Measurements from ENCODE around the gene TGIF1. TPM values are rescaled to one million over a fixed set of nuclear protein-coding genes. Genes with fewer than 3 reads are reported as not detected.

Gene TGIF1
- total and polyA plus RNA-seq, 10 of the 15 experiments (the other 5 are each of a cell fraction or from before 2014, with no cell fraction given): 1.8 to 8.5 (median 6.4) TPM

- Histone ChIP-seq H3K9ac (ENCODE audit: control insufficient read depth, insufficient read depth, low read length) (no peak overlapping the region), H3K27me3 (replicated peaks in 1 of 2; ENCODE audit: control insufficient read depth in 2 of 2, insufficient read depth in 2 of 2, low read length in 1 of 2) (peaks cover 2 to 16% of the 10 kb centered on the region in 2 experiments), H3K36me3 (ENCODE audit: control insufficient read depth in 2 of 2, insufficient read depth in 2 of 2, low read length in 1 of 2) (no peaks in the 10 kb centered on the region), H2AFZ (ENCODE audit: control insufficient read depth, low read depth, low read length) (no peak overlapping the region; the same call in 1 of the 2 replicates), H3K27ac (ENCODE audit: control insufficient read depth, insufficient read depth) (no peak overlapping the region), H3K4me3 (peak overlapping the region; percentile 62; the same call in 1 of the 2 replicates), H4K20me1 (ENCODE audit: control insufficient read depth, insufficient read depth) (no peaks in the 10 kb centered on the region), H3K79me2 (ENCODE audit: control insufficient read depth, insufficient read depth, low read length) (no peaks in the 10 kb centered on the region), H3K4me1 (ENCODE audit: control insufficient read depth, insufficient read depth, low read length) (peaks cover 25% of the 10 kb centered on the region), H3K9me3 (replicated peaks; ENCODE audit: control insufficient read depth, insufficient read depth, low read length) (no peaks in the 10 kb centered on the region; the same call in 2 of the 3 replicates), H3K4me2 (ENCODE audit: control insufficient read depth, insufficient read depth) (peak overlapping the region; percentile 22; the same call in 1 of the 2 replicates)
- ChIA-PET POLR2A (interaction anchor here (0.5 to 2.2 kb wide), 6 partner anchors 74 to 782 kb away, joined by 3 to 7 read pairs (median 3); no protein-coding TSS in a partner anchor), SMC1A (ENCODE audit: uncharacterized antibody, unreplicated experiment) (interaction anchor here (0.7 to 5.7 kb wide), 27 partner anchors 8 to 209 kb away, joined by 3 to 54 read pairs (median 4); no protein-coding TSS in a partner anchor), CTCF (interaction anchor here (0.7 to 6.0 kb wide), 18 partner anchors 11 to 389 kb away, joined by 3 to 79 read pairs (median 12); no protein-coding TSS in a partner anchor), RAD21 (ENCODE audit: unreplicated experiment) (interaction anchor here (0.7 to 6.0 kb wide), 18 partner anchors 9 to 214 kb away, joined by 3 to 49 read pairs (median 4); no protein-coding TSS in a partner anchor)
- ATAC-seq (no peak), DNase-seq (ENCODE audit: low read depth, low spot score) (no peak), FAIRE-seq (no peak)
- intact Hi-C loops (cut with micrococcal nuclease; ENCODE audit: unreplicated experiment): loop anchor here (5.0 kb wide), 1 partner anchor 214 kb away; no protein-coding TSS in a partner anchor
- no TSS peak for BruUV-seq (replicated peaks)
- WGBS (ENCODE audit: insufficient coverage, insufficient replicate concordance, low lambda C conversion rate, missing lambda C conversion rate): 76% methylated on average over 17 of the region's 17 CpGs
- in situ Hi-C loops (cut with MboI): loop anchor here (5.0 to 10.0 kb wide), 3 partner anchors 144 to 478 kb away; no protein-coding TSS in a partner anchor
- no peak for TF ChIP-seq PML (IDR thresholded peaks at IDR 0.05; ENCODE audit: low read length)
- TF ChIP-seq MTA3 (IDR thresholded peaks at IDR 0.05; ENCODE audit: borderline replicate concordance, low read length): no peak
- TF ChIP-seq, protein P1, sequence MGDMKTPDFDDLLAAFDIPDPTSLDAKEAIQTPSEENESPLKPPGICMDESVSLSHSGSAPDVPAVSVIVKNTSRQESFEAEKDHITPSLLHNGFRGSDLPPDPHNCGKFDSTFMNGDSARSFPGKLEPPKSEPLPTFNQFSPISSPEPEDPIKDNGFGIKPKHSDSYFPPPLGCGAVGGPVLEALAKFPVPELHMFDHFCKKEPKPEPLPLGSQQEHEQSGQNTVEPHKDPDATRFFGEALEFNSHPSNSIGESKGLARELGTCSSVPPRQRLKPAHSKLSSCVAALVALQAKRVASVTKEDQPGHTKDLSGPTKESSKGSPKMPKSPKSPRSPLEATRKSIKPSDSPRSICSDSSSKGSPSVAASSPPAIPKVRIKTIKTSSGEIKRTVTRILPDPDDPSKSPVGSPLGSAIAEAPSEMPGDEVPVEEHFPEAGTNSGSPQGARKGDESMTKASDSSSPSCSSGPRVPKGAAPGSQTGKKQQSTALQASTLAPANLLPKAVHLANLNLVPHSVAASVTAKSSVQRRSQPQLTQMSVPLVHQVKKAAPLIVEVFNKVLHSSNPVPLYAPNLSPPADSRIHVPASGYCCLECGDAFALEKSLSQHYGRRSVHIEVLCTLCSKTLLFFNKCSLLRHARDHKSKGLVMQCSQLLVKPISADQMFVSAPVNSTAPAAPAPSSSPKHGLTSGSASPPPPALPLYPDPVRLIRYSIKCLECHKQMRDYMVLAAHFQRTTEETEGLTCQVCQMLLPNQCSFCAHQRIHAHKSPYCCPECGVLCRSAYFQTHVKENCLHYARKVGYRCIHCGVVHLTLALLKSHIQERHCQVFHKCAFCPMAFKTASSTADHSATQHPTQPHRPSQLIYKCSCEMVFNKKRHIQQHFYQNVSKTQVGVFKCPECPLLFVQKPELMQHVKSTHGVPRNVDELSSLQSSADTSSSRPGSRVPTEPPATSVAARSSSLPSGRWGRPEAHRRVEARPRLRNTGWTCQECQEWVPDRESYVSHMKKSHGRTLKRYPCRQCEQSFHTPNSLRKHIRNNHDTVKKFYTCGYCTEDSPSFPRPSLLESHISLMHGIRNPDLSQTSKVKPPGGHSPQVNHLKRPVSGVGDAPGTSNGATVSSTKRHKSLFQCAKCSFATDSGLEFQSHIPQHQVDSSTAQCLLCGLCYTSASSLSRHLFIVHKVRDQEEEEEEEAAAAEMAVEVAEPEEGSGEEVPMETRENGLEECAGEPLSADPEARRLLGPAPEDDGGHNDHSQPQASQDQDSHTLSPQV (IDR thresholded peaks at IDR 0.05): no peak
- no peak for TF ChIP-seq HDAC6 (IDR thresholded peaks at IDR 0.05; ENCODE audit: unreplicated experiment)
- TF ChIP-seq, protein P2, sequence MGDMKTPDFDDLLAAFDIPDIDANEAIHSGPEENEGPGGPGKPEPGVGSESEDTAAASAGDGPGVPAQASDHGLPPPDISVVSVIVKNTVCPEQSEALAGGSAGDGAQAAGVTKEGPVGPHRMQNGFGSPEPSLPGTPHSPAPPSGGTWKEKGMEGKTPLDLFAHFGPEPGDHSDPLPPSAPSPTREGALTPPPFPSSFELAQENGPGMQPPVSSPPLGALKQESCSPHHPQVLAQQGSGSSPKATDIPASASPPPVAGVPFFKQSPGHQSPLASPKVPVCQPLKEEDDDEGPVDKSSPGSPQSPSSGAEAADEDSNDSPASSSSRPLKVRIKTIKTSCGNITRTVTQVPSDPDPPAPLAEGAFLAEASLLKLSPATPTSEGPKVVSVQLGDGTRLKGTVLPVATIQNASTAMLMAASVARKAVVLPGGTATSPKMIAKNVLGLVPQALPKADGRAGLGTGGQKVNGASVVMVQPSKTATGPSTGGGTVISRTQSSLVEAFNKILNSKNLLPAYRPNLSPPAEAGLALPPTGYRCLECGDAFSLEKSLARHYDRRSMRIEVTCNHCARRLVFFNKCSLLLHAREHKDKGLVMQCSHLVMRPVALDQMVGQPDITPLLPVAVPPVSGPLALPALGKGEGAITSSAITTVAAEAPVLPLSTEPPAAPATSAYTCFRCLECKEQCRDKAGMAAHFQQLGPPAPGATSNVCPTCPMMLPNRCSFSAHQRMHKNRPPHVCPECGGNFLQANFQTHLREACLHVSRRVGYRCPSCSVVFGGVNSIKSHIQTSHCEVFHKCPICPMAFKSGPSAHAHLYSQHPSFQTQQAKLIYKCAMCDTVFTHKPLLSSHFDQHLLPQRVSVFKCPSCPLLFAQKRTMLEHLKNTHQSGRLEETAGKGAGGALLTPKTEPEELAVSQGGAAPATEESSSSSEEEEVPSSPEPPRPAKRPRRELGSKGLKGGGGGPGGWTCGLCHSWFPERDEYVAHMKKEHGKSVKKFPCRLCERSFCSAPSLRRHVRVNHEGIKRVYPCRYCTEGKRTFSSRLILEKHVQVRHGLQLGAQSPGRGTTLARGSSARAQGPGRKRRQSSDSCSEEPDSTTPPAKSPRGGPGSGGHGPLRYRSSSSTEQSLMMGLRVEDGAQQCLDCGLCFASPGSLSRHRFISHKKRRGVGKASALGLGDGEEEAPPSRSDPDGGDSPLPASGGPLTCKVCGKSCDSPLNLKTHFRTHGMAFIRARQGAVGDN (IDR thresholded peaks at IDR 0.05): no peak
- TF ChIP-seq USF2 (IDR thresholded peaks at IDR 0.05; ENCODE audit: borderline replicate concordance, low read depth, low read length): no peak
- TF ChIP-seq MYB (IDR thresholded peaks at IDR 0.05; ENCODE audit: borderline replicate concordance, low read depth, low read length): no peak
- no peak for TF ChIP-seq POLR2AphosphoS2 (IDR thresholded peaks at IDR 0.05; ENCODE audit: low read depth, low read length)
- TF ChIP-seq TCF3 (IDR thresholded peaks at IDR 0.05; ENCODE audit: borderline replicate concordance, insufficient read depth, low read depth, low read length): no peak
- no peak for TF ChIP-seq SPI1 (IDR thresholded peaks at IDR 0.05; ENCODE audit: borderline replicate concordance, insufficient read depth, low read depth, low read length)
- no peak for TF ChIP-seq CHD1 (IDR thresholded peaks at IDR 0.05; ENCODE audit: low read depth, low read length)
These were observed 3.0 kb downstream of the TGIF1 start for GRCh38 chr18:3452750-3453539.

Data from GM12878 (cell line).